GM18909 (cell line): ENCODE results near the gene PSMB7.

Experiments used
- ATAC-seq: cut with Tn5 transposase; IDR thresholded peaks from one replicate; pipeline ENCODE4 v1.9.1; 2021; ENCODE audit warnings: mild to moderate bottlenecking; ENCODE audit not compliant: unreplicated experiment, poor library complexity

Gene PSMB7

DNA sequence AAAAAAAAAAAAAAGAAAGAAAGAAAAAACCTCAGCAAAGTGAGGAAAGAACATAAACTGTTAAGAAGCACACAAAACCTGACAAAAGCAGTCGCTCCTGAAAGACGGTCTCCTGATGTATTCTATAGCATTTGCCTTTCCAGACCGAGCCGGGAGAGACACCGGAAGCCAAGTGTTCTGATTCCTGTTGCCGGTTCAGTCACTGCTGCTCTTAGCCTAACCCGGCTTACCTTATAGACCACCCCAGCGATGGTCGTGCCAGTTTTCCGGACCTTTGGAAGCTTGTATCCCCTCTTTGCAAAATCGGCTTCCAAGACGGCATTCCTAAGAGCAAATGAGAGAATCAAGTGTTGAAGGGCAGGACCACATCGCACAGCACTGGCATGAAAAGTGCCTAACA lies 630 bp downstream of the PSMB7 start:
- ATAC-seq, result no peak

DNA sequence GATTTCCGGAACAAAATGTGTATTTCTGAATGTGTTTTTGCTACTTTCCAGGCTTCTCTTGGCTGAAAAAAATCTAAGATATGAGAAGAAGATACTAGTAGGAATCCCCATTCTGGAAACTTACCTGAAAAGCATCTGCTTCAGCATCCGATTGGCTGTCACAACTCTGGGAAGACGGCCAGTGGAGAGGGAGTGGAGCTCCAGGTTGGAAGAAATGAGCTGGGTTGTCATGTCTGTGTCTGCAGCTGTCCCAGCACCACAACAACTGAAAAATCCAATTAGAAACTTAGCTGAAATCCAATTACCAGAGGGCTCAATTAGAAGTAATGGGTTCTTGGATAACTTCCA lies 3.0 kb downstream of the PSMB7 start:
- ATAC-seq, result no peak

DNA sequence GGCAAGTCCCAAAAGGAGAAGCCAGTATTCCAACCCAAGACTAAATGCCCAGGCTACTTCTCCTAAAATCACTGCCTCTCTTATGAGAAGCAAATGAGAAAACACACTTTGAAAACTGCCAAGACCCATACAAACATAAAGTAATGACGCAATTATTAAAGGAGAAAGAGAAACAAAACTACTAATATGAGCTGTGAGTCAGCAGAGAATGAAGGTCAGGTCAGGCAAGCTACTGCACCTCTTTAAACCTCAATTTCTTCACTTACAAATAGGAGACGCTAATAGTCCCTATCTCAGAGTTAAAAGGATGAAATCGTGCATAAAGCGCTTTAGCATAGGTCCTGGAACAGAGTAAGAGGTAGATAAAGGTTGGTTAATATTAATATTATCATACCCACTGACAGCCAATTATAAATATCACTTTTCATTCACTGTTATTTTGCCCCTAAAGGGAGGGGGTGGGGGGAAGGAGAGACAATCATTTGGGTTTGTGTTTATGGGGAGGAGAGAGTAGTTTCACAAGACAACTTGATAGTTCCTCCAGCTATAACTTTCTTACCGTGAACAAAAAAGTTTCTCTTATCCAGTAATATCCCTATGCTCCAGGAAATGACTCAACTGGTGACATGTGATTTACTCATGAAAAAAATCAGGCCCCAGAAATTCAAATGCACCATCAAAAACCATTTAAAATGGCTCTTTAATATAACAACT lies 3.6 kb downstream of the PSMB7 start:
- no peak for ATAC-seq

DNA sequence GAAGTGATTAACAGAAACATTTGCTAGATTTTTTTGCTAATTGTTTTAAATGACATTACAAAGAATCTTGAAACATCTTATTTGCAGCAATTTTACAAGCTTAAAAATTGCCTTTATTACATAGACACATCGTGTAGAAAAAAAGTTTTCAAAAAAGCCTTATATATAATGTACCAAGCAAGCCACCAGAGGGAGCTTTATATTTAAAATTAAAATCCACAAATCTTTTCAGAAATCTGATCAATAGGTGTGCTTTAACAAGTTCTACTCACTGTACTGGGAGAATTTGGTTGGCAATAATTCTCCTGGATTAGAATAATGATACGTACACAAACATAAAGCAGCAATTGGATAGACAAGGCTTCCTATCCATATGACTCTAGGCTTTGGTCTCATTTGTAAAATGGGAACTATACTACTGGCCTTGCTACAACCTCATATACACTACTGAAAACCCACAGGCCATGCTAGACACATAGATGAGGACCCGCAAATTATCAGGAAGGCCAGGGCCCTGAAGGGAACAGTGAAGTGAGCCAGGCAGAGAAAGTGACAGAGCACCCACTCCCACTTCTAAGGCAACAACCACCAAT lies 4.8 kb downstream of the PSMB7 start:
- no peak for ATAC-seq

DNA sequence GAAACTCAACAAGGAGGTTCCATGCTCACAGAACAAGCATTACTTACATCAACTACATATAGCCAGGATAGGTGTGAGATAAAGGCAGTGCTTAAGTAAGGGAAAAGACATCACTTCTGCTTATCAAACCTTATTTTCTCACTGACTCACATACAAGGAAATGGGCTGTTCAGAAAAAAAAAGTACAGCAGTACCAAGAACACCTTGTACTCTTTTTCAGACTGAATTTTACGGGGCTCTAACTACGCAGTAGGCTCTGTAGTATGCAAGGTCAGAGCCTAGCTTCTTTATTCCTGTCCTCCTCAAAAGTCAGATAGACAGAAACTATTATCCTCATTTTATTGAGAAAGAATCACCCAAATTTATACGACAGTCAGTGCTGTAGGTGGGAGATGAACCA lies 5.8 kb downstream of the PSMB7 start:
- no peak for ATAC-seq

DNA sequence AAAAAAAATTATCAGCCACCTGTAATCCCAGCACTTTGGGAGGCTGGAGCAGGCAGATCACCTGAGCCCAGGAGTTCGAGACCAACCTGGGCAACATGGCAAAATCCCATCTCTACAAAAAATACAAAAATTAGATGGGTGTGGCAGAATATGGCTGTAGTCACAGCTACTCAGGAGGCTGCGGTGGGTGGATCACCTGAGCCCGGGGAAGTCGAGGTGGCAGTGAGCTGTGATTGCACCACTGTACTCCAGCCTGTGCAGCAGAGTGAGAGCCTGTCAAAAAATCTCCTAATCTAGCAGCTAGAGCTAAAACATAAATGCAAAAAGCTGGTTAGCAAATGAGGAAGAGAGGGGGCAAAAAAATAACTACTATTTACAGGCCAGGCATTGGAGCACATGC lies 12.0 kb downstream of the PSMB7 start:
- no peak for ATAC-seq

DNA sequence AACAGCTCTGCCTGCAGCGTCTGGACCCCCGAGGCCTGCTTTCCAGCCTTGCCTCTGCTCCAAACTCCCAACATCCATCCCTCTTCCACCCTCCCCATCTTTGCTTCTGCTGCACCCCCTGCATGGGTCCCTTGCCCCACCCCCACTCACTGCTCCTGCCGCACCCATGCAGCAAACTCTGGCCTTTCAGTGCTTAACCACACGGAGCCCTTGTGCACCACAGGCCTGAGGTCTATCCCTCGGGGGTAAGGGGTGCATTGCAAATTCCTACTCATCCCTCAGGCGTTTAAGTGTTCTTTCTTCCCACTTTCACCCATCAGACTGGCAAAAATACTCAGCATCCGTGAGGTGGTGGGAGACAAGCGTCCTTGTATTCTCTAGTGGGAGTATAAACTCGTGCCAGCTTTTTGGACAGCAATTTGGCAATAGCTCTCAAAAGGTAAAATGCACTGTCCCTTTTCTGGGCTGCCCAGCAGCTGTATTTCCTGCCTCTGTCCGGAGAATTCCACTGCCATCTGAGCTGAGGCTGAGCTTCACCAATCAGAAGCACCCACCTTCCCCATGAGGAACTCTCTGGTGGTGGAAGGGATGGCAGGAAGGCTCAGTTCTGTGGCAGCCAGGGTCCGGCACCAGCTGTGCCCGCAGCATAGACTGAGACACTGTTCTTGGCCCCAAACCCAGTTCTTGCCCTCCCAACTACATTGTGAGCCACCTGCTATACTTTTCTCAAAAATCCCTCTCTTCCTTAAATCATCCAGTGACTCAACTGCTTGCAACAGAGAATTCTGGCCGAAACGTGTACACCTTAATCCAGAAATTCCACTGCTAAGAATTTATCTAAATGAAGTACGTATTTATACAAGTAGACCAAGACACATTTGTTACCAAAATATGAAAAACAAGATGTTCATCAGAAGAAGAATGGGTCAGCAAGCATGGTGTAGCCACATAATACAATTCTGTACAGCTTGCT lies 15.0 kb downstream of the PSMB7 start:
- no peak for ATAC-seq

DNA sequence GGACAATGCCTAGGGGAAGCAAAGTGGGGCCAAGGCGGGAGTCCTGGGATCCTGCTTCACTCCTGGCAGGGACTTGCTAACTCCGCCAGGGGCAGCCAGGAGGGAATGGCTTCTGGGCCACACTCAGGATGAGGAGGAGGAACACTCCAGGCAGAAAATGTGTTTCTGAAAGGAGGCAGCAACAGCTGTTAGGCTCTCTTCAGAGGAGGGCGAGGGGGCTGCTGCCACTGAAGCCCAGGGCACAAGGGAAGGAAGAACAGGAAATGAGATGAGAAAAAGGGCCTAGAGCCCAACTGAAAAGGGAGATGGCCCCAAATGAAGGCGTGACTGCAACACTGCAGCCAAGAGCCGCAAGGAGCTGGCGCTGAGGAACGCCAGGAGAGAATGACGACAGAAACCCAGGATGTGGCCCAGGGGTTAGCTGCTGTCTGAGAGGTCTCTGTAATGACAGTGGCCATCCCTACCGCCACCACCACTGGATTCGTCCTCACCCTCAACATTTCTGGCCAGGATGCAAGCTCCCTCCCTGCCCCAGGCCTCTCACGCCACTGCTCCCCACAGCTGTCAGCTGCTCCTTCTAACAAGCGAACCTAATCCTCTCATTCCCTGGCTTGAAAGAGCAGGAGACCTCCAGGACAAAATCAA lies 15.8 kb downstream of the PSMB7 start:
- ATAC-seq, result no peak

DNA sequence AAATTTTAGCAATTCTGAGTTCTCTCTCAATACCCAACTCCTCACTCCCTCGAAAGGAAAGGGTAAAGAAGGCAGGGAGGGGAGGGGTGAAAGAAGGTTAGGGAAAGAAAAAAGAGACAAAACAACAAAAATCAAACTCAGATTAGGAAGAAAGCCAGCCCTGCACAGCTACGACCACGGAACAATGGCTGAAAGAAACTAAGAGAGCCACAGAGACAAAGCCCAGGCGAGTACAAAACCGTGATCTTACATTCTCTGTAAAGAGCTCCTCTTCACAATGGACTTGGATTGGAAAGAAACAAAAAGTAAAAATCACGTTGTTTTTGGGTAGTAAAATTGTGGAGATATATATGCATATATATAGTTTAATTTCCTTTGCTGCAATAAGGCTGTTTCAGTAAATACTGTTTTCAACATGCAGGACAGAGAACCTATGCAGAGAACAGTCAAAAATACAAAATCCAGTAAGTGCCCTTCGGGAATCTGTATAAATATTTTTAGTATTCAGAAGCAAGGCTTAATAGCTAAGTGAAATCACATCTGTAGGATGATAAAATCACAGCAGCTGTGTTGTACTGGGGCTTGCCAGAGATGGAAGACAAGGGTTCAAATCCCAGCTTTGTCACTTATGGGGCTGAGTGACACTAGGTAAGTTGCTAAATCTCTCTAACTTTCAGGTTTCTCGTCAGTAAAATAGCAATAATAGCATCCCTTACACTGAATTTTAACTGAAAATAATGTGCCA lies 16.9 kb downstream of the PSMB7 start:
- no peak for ATAC-seq

DNA sequence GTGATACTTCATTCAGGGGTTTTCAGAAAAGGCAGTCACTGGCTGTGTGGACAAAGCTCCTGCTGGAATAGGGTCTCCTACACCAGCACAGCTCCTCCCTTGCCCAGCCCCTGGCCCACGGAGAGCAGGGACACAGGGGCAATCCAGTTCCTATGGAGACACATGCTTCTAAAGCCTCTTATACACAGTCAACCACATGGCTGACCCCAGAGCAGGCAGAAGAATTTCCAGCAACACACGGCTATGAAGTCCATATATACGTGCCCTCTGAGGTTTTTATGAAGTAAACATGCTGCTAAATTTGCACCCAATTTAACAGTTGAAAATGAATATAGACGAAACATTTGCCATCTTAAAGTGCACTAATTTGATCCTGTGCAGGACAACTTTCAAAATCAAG lies 19.4 kb downstream of the PSMB7 start:
- no peak for ATAC-seq

DNA sequence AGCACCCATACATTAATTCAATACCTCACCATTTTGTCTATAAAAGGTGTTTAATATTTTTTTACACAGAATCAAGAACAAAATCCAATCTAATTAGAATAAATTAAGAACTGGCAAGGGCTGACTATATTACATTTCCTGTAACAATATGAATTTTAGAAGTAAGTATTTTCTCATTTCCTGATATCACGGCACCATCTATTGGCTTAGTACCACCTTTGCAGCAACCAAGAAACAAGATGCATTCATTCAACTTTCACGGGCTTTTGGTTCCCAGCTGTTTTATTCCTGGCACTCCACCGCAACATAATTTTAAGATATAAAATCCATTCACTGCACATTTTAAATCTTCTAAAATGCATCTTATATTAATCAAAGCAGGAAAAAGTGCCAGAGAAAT lies 20.6 kb downstream of the PSMB7 start:
- ATAC-seq, result no peak

DNA sequence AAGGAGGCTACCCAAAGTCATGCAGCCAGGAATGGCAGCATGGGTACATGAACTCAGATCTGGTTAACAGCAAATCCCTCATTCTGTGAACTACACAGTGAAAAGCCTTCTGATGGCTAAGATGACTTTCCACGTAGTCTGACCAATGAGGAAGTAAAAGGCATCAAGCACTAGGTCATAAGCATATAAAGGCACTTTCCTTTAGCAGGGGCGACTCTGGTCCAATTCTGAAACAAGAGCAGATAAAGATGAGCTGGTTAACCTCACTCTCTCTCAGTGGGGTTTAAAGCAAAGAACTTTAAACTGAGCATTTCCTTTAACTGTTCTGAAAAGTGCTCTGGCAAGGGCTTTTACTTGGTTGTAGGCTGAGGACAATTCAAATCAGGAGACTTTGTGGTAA lies 21.1 kb downstream of the PSMB7 start:
- no peak for ATAC-seq

DNA sequence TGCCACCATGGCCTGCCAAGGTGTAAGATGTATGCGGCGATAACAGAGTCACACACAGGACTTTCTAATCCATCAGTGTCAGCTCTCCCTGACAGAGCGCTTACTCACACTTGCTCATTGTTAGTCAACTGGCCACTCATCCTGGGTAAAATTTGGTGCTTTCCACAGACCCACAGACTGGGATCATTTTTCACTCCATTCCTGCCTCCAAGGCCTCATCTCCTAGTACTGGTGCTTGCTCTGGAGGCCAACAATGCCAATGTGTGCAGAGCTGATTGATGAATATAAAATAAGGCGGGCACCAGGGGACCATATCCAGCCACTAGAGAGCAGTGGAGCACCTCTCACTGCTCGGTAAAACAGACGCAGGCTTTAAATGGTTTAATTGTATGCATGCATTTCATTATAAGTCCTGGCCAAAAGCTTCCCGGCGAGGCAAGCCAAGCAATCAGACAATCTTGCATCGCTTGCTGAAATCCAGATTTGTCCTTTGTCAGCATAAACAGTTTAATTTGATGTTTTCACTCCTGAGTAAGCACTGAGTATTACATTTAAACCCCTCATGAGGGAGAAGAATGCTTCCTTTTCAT lies 22.3 kb downstream of the PSMB7 start:
- ATAC-seq, result no peak

DNA sequence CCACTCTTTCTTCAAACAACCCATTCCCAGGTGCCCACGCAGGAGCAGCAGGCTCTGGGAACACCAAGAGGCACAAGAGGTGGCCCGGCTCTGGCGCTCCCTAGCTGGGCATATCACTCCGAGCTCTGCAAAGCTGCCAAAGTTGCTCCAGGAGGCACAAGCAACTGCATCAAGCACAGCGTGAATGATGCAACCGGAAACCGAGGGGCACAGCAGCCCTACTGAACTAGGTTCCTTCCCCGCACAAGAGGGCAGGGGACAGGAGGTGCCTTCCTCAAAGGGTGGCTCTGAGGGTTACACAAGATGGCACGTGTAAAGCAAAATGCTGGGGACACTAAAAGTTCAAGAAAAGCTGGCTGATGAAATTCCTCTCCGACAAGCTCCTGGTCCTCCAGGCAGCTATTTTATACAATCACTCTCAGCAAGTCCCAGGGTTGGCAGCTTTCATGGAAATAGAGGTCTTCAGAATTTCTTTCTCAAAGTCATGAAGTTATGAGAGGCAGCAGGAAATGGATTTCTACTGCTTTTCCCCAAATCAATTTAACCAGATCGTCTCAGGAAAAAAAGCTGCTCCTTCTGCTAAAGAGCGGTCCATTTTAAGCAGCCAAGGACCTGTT lies 22.9 kb downstream of the PSMB7 start:
- no peak for ATAC-seq

DNA sequence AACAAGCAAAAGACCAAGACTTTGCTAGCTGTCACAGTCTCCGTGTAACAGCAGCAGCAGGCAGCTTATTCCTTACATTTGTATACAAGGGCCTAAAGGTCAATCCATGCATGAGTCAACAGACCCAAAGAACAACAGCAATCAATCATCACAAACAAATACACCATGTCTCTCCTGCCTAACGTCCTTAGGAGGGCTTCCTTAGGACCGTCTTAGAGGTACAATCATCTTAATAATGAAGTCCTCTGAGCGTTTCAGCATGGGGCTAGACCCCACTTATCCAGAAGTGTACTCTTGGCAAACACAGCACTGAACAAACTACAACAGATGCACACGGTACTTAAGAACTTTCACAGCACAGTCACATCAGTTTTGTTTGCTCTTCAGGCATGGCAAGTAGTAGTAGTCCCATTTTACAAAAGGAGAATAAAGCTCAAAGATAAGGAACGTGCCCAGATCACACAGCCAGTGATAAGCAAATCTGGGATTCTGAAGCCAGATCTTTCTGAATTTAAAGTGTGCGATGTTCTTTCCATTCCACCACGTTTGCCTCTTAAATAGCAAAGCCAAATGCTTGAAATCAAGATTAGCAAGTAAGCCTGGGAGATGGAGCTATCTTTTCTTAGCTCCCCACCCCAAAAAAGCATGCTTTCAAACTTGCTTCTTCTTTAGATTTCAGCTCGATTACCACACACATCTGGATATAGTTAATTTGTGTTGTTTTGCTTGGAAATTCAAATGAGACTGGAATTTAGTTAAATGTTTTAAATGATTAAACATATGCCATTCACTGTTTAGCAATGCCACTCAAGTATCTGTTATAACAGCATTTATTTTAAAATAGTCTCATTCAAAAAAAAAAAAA lies 24.2 kb downstream of the PSMB7 start:
- no peak for ATAC-seq

DNA sequence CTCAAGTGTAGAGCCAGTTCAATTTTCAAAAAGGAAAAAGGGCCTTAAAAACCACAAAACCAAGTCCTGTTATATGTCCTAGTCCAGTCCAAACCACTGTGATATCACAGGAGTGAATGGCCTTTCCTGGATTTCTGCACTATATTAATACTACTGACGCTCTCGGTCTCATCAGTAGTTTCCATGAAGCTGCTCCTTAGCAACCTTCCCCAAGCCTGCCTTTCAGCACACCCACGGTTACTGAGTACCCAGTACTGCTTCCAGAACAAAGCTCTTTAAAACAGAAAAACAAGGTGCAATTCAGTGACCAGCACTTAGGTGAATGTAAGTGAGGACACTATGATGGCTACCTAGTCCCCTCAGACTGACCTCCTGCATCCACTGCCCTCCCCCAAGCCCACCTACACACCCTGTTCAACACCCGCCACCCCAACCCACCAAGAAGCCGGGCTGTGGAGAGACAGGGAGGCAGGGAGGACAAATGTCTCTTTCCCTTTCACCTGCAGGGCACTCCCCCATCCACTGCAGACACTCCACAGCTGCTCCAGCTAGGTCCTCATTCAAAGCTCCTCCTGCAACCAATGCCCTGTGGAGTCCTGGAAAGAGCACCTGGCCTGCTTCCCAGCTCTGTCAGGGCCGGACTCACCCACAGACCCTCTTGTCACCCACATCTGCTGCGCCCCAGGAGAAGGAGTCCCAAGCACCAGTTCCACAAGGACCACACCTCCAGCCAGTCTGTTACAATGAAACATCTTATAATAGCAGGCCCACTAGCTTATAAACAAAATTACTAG lies 25.9 kb downstream of the PSMB7 start:
- no peak for ATAC-seq

DNA sequence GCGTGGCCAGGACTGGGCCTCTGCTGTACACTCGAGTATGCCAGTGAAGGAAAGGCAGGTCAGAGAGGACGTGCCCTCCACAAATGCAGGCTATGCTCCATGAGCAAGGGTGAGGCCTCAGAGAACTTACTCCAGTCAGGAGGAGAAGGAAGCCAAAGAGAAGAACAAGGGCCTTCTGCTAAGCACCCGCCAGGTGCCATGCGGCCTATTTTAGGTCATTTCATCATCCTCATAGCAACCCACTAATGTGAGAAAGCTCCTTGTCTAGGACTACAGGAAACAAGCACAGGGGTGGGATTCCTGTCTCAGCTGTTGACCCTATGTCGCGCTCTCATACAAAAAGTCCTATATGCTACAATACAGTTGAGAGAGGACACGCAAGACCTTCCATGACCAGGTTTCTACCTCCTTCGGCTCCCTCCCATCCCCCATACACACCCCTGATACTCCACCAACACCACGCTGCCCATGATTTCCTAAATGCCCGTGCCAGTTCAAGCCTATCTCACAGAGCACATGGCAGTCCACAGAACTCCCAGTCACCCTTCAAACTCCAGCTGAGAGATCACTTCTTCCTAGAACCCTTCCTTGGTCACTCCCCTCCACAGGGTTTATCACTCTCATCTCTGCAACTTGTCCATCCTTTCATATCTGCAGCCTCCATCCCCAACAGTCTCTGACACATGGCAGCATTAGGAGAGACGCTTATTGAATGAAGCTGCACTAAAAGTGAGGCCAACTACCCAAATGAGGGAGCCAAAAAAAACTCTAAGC lies 26.8 kb downstream of the PSMB7 start:
- ATAC-seq, result no peak
